ENCODE data around the gene MBOAT7. TPM values are rescaled to one million over a fixed set of nuclear protein-coding genes. Genes with fewer than 3 reads are reported as not detected.

The MBOAT7 gene
- total RNA-seq, 2 donors from 2014 or later: 18.4 to 24.5 TPM

- Mint-ChIP-seq H3K27me3 (no peaks in the 10 kb centered on the region), H3K36me3 (ENCODE audit: low read depth) (peaks cover 18% of the 10 kb centered on the region), H3K4me3 (no peak overlapping the region), H3K4me1 (peaks cover 22% of the 10 kb centered on the region), H3K27ac (peak overlapping the region; percentile 86)
- ATAC-seq: no peak
- DNase-seq: no peak
- H3K9me3 ChIP-seq (ENCODE audit: control insufficient read depth, low read length, poor library complexity, severe bottlenecking): no peaks in the 10 kb centered on the region
Measured at GRCh38 chr19:54149021-54149812, 40.2 kb downstream of the MBOAT7 start.

- no peak for DNase-seq
- Mint-ChIP-seq H3K27me3 (no peaks in the 10 kb centered on the region), H3K4me3 (no peak overlapping the region), H3K4me1 (peaks cover 20% of the 10 kb centered on the region), H3K36me3 (ENCODE audit: low read depth) (peaks cover 17% of the 10 kb centered on the region), H3K27ac (peak overlapping the region; percentile 86)
- H3K9me3 ChIP-seq (ENCODE audit: control insufficient read depth, low read length, poor library complexity, severe bottlenecking): no peaks in the 10 kb centered on the region
- no peak for ATAC-seq
Measured at GRCh38 chr19:54148158-54148557, 41.2 kb downstream of the MBOAT7 start.

GRCh38 chr19:54147676-54148075 is 41.7 kb downstream of the MBOAT7 start:
- DNase-seq (no peak), ATAC-seq (no peak)
- H3K36me3 Mint-ChIP-seq (ENCODE audit: low read depth): peaks cover 17% of the 10 kb centered on the region
- no peak overlapping the region for H3K4me3 Mint-ChIP-seq
- H3K27me3 Mint-ChIP-seq: no peaks in the 10 kb centered on the region
- H3K27ac Mint-ChIP-seq: peak overlapping the region; percentile 16
- no peaks in the 10 kb centered on the region for H3K9me3 ChIP-seq (ENCODE audit: control insufficient read depth, low read length, poor library complexity, severe bottlenecking)
- H3K4me1 Mint-ChIP-seq: peaks cover 20% of the 10 kb centered on the region

- H3K4me1 Mint-ChIP-seq: peaks cover 29% of the 10 kb centered on the region
- ATAC-seq: no peak
- H3K4me3 Mint-ChIP-seq: no peak overlapping the region
- H3K27me3 Mint-ChIP-seq: no peaks in the 10 kb centered on the region
- H3K9me3 ChIP-seq (ENCODE audit: control insufficient read depth, low read length, poor library complexity, severe bottlenecking): no peaks in the 10 kb centered on the region
- no peak overlapping the region for H3K27ac Mint-ChIP-seq
- H3K36me3 Mint-ChIP-seq (ENCODE audit: low read depth): peaks cover 20% of the 10 kb centered on the region
- no peak for DNase-seq
Measured at GRCh38 chr19:54145541-54146158, 43.7 kb downstream of the MBOAT7 start.

GRCh38 chr19:54142166-54142780 is 47.1 kb downstream of the MBOAT7 start:
- H3K27ac Mint-ChIP-seq: no peak overlapping the region
- H3K4me3 Mint-ChIP-seq: no peak overlapping the region
- no peaks in the 10 kb centered on the region for H3K27me3 Mint-ChIP-seq
- no peaks in the 10 kb centered on the region for H3K9me3 ChIP-seq (ENCODE audit: control insufficient read depth, low read length, poor library complexity, severe bottlenecking)
- no peak for DNase-seq
- ATAC-seq: no peak
- peaks cover 17% of the 10 kb centered on the region for H3K36me3 Mint-ChIP-seq (ENCODE audit: low read depth)
- H3K4me1 Mint-ChIP-seq: peaks cover 37% of the 10 kb centered on the region

GRCh38 chr19:54141356-54141755 is 48.0 kb downstream of the MBOAT7 start:
- H3K9me3 ChIP-seq (ENCODE audit: control insufficient read depth, low read length, poor library complexity, severe bottlenecking): no peaks in the 10 kb centered on the region
- Mint-ChIP-seq H3K4me1 (peaks cover 41% of the 10 kb centered on the region), H3K27ac (no peak overlapping the region), H3K36me3 (ENCODE audit: low read depth) (peaks cover 15% of the 10 kb centered on the region), H3K4me3 (no peak overlapping the region), H3K27me3 (no peaks in the 10 kb centered on the region)
- ATAC-seq (no peak), DNase-seq (no peak)

- ATAC-seq (no peak), DNase-seq (no peak)
- Mint-ChIP-seq H3K36me3 (ENCODE audit: low read depth) (peaks cover 3% of the 10 kb centered on the region), H3K27me3 (no peaks in the 10 kb centered on the region), H3K27ac (peak overlapping the region; percentile 93), H3K4me1 (peaks cover 35% of the 10 kb centered on the region), H3K4me3 (peak overlapping the region; percentile 95)
- H3K9me3 ChIP-seq (ENCODE audit: control insufficient read depth, low read length, poor library complexity, severe bottlenecking): no peaks in the 10 kb centered on the region
Measured at GRCh38 chr19:54138489-54139256, 50.7 kb downstream of the MBOAT7 start.

- ATAC-seq (no peak), DNase-seq (peak; percentile 27 to 42 (median 30))
- no peaks in the 10 kb centered on the region for H3K9me3 ChIP-seq (ENCODE audit: control insufficient read depth, low read length, poor library complexity, severe bottlenecking)
- peaks cover 34% of the 10 kb centered on the region for H3K4me1 Mint-ChIP-seq
- peak within 1 kb of the TSS; percentile 95 for H3K4me3 Mint-ChIP-seq
- peaks cover 3% of the 10 kb centered on the region for H3K36me3 Mint-ChIP-seq (ENCODE audit: low read depth)
- peak within 1 kb of the TSS; percentile 93 for H3K27ac Mint-ChIP-seq
- no peaks in the 10 kb centered on the region for H3K27me3 Mint-ChIP-seq
Measured at GRCh38 chr19:54137699-54138488, 51.5 kb downstream of the MBOAT7 start, which contains the start of gene CNOT3. Gene CNOT3 (plus strand): TSS chr19:54137762. CDS start chr19:54142979, 5,217 bp downstream.

GRCh38 chr19:54136864-54137698 is 52.3 kb downstream of the MBOAT7 start:
- DNase-seq (peak; percentile 97 to 99 (median 97)), ATAC-seq (peak; percentile 81)
- Mint-ChIP-seq H3K4me3 (peak overlapping the region; percentile 95), H3K27me3 (no peaks in the 10 kb centered on the region), H3K27ac (peak overlapping the region; percentile 82), H3K4me1 (peaks cover 30% of the 10 kb centered on the region), H3K36me3 (ENCODE audit: low read depth) (peaks cover 3% of the 10 kb centered on the region)
- H3K9me3 ChIP-seq (ENCODE audit: control insufficient read depth, low read length, poor library complexity, severe bottlenecking): no peaks in the 10 kb centered on the region

- H3K4me1 Mint-ChIP-seq: peaks cover 25% of the 10 kb centered on the region
- DNase-seq: no peak
- ATAC-seq: no peak
Measured at GRCh38 chr19:54136086-54136863, 53.1 kb downstream of the MBOAT7 start.

GRCh38 chr19:54133957-54134590 is 55.3 kb downstream of the MBOAT7 start:
- no peak for ATAC-seq
- H3K4me3 Mint-ChIP-seq: peak overlapping the region; percentile 63
- no peaks in the 10 kb centered on the region for H3K27me3 Mint-ChIP-seq
- no peak for DNase-seq
- peaks cover 15% of the 10 kb centered on the region for H3K4me1 Mint-ChIP-seq
- H3K27ac Mint-ChIP-seq: peak overlapping the region; percentile 87
- no peaks in the 10 kb centered on the region for H3K36me3 Mint-ChIP-seq (ENCODE audit: low read depth)
- no peaks in the 10 kb centered on the region for H3K9me3 ChIP-seq (ENCODE audit: control insufficient read depth, low read length, poor library complexity, severe bottlenecking)

More at GRCh38 chr19:54136086-54136863, 53.1 kb downstream of the MBOAT7 start:
- Mint-ChIP-seq H3K4me3 (peak overlapping the region; percentile 95), H3K27me3 (no peaks in the 10 kb centered on the region), H3K27ac (peak overlapping the region; percentile 82), H3K36me3 (ENCODE audit: low read depth) (no peaks in the 10 kb centered on the region)
- no peaks in the 10 kb centered on the region for H3K9me3 ChIP-seq (ENCODE audit: control insufficient read depth, low read length, poor library complexity, severe bottlenecking)
